Endodermal cell (in vitro differentiated cells): Measurements from ENCODE around the gene ABCC10. TPM values are rescaled to one million over a fixed set of nuclear protein-coding genes. Genes with fewer than 3 reads are reported as not detected.
"Not testable (repeated sequence)": the region's sequence is repeated elsewhere in the genome, so short reads cannot be mapped to it uniquely, and the experiment has no call there.

Source experiments
- DNase-seq: peaks from one replicate; pipeline ENCODE4 v3.0.0-alpha.2; 2017
- H3K27ac ChIP-seq: 2 replicates; pipeline ENCODE4 v1.5.1; 2013; ENCODE audit warnings: mild to moderate bottlenecking, low read depth, low read length, moderate library complexity
- H3K27me3 ChIP-seq: 2 replicates; pipeline ENCODE4 v1.6.1; 2013; ENCODE audit warnings: mild to moderate bottlenecking, low read length, moderate library complexity; ENCODE audit not compliant: insufficient read depth, control insufficient read depth, poor library complexity, severe bottlenecking
- H3K36me3 ChIP-seq: 2 replicates; pipeline ENCODE4 v1.7.0; 2013; ENCODE audit warnings: mild to moderate bottlenecking, low read length, moderate library complexity; ENCODE audit not compliant: control insufficient read depth, insufficient read depth
- H3K4me1 ChIP-seq: one replicate; pipeline ENCODE4 v1.7.0; 2013; ENCODE audit warnings: low read length; ENCODE audit not compliant: control insufficient read depth, insufficient read depth
- H3K4me3 ChIP-seq: 2 replicates; pipeline ENCODE4 v1.5.1; 2013; ENCODE audit warnings: mild to moderate bottlenecking, low read length, moderate library complexity
- H3K9ac ChIP-seq: 2 replicates; pipeline ENCODE4 v1.6.1; 2013; ENCODE audit warnings: mild to moderate bottlenecking, low read length, moderate library complexity; ENCODE audit not compliant: poor library complexity, severe bottlenecking; ENCODE audit errors: extremely low read depth
- H3K9me3 ChIP-seq: 2 replicates; pipeline ENCODE4 v1.6.1; 2013; ENCODE audit warnings: mild to moderate bottlenecking, low read length, moderate library complexity; ENCODE audit not compliant: control insufficient read depth
- H3K27ac Mint-ChIP-seq: 2 replicates; pipeline ENCODE4 v1.8.0; 2020; ENCODE audit warnings: mixed read lengths
- H3K27me3 Mint-ChIP-seq: 2 replicates; pipeline ENCODE4 v1.8.0; 2021; ENCODE audit warnings: mild to moderate bottlenecking, mixed read lengths; ENCODE audit not compliant: insufficient read depth
- H3K36me3 Mint-ChIP-seq: 2 replicates; pipeline ENCODE4 v1.8.0; 2020; ENCODE audit warnings: low read depth, mixed read lengths
- H3K4me1 Mint-ChIP-seq: 2 replicates; pipeline ENCODE4 v1.8.0; 2020; ENCODE audit warnings: mixed read lengths
- H3K4me3 Mint-ChIP-seq: 2 replicates; pipeline ENCODE4 v1.8.0; 2020; ENCODE audit warnings: mild to moderate bottlenecking, moderate library complexity, mixed read lengths
- H3K9me3 Mint-ChIP-seq: 2 replicates; pipeline ENCODE4 v1.8.0; 2020; ENCODE audit warnings: mild to moderate bottlenecking, mixed read lengths
- WGBS, 2 experiments: methylation state at CpG; one replicate each; pipeline versions ENCODE4 v1.1.5 to v1.1.7; 2013; ENCODE audit warnings: missing lambda C conversion rate in 2 of 2, mixed read lengths in 1 of 2; ENCODE audit not compliant: insufficient coverage in 1 of 2, insufficient read length in 1 of 2; 5-methylcytosine and 5-hydroxymethylcytosine counted together
- microRNA-seq: library from miRNA; unstranded; fragments of <30 nt; microRNA quantifications from one replicate; pipeline ENCODE4 v1.2.0, GENCODE V29; 2020; ENCODE audit warnings: borderline microRNAs expressed
- total RNA-seq, 2 donors: library from RNA; stranded (reverse); fragmentation: NEBNext Ultra II Directional in 1 of 2; extraction: Animal tissue kit (Norgen Biotek cat#: 25700) in 1 of 2; gene quantifications; 2 replicates in 1 of 2; 3 replicates in 1 of 2; pipeline ENCODE4 v1.2.1, GENCODE V29; 2021
- TF ChIP-seq, protein P1 (sequence below): fragments of 200-600 bp; sonication (generic); conservative IDR thresholded peaks from 2 replicates; pipeline ENCODE4 v1.5.0; 2021; ENCODE audit warnings: antibody characterized with exemption, mild to moderate bottlenecking

Gene ABCC10
- total RNA-seq, 2 donors from 2014 or later, result 34.1 to 44.8 TPM

GRCh38 chr6:43497689-43498088, 70.3 kb downstream of the ABCC10 start:
- Mint-ChIP-seq H3K9me3 (no peaks in the 10 kb centered on the region), H3K4me3 (no peak overlapping the region), H3K36me3 (peaks cover 45% of the 10 kb centered on the region), H3K4me1 (peaks cover 13% of the 10 kb centered on the region), H3K27ac (no peak overlapping the region), H3K27me3 (no peaks in the 10 kb centered on the region)
- TF ChIP-seq, protein P1, sequence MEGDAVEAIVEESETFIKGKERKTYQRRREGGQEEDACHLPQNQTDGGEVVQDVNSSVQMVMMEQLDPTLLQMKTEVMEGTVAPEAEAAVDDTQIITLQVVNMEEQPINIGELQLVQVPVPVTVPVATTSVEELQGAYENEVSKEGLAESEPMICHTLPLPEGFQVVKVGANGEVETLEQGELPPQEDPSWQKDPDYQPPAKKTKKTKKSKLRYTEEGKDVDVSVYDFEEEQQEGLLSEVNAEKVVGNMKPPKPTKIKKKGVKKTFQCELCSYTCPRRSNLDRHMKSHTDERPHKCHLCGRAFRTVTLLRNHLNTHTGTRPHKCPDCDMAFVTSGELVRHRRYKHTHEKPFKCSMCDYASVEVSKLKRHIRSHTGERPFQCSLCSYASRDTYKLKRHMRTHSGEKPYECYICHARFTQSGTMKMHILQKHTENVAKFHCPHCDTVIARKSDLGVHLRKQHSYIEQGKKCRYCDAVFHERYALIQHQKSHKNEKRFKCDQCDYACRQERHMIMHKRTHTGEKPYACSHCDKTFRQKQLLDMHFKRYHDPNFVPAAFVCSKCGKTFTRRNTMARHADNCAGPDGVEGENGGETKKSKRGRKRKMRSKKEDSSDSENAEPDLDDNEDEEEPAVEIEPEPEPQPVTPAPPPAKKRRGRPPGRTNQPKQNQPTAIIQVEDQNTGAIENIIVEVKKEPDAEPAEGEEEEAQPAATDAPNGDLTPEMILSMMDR, result no peak
- H3K9ac ChIP-seq, result no peak overlapping the region
- no peak for DNase-seq
- no peak overlapping the region for H3K27ac ChIP-seq
- peaks cover 43% of the 10 kb centered on the region for H3K36me3 ChIP-seq
- no peak overlapping the region for H3K4me3 ChIP-seq
- WGBS, 2 experiments, result 94 to 97% methylated on average over 6 to 12 of the region's 12 CpGs
- H3K9me3 ChIP-seq, result no peaks in the 10 kb centered on the region
- no peaks in the 10 kb centered on the region for H3K4me1 ChIP-seq
- no peaks in the 10 kb centered on the region for H3K27me3 ChIP-seq

- H3K27ac ChIP-seq, DNase-seq, H3K27me3 ChIP-seq, H3K4me1 ChIP-seq, H3K9me3 ChIP-seq, H3K9ac ChIP-seq, H3K9me3 Mint-ChIP-seq, H3K4me3 ChIP-seq, H3K27me3 Mint-ChIP-seq, H3K27ac Mint-ChIP-seq, H3K4me3 Mint-ChIP-seq: not testable (repeated sequence)
- H3K36me3 ChIP-seq, result peaks cover 47% of the 10 kb centered on the region
- H3K4me1 Mint-ChIP-seq, result peaks cover 13% of the 10 kb centered on the region
- peaks cover 49% of the 10 kb centered on the region for H3K36me3 Mint-ChIP-seq
- WGBS, 2 experiments, result 93 to 100% methylated on average over 5 of the region's 5 CpGs
Observed at GRCh38 chr6:43498291-43498690, 71.0 kb downstream of the ABCC10 start.

GRCh38 chr6:43499028-43499815, 71.9 kb downstream of the ABCC10 start:
- Histone ChIP-seq H3K27ac (no peak overlapping the region), H3K36me3 (peaks cover 53% of the 10 kb centered on the region), H3K9ac (no peak overlapping the region), H3K4me1 (no peaks in the 10 kb centered on the region), H3K4me3 (no peak overlapping the region), H3K9me3 (no peaks in the 10 kb centered on the region), H3K27me3 (no peaks in the 10 kb centered on the region)
- Mint-ChIP-seq H3K4me3 (no peak overlapping the region), H3K4me1 (peaks cover 13% of the 10 kb centered on the region), H3K9me3 (no peaks in the 10 kb centered on the region), H3K27me3 (no peaks in the 10 kb centered on the region), H3K36me3 (peaks cover 56% of the 10 kb centered on the region), H3K27ac (no peak overlapping the region)
- TF ChIP-seq, protein P1, result no peak
- WGBS, 2 experiments, result 93 to 99% methylated on average over 11 to 12 of the region's 12 CpGs
- no peak for DNase-seq

Small RNA genes lying within 50 kb of the gene (microRNA-seq; reads per million reads assigned to microRNA genes)
- not detected for gene MIR6780B

Other genes starting within 250 kb of the ABCC10 start
- 10 to 100 TPM; 30.3 to 34.1 TPM for gene CUL9, start 245.3 kb upstream of the ABCC10 start, total RNA-seq
- gene DNPH1, start 198.1 kb upstream of the ABCC10 start, total RNA-seq, result 10 to 100 TPM; 48.2 to 66.5 TPM
- gene TTBK1, start 184.1 kb upstream of the ABCC10 start, total RNA-seq, result under 1 TPM; 0.62 TPM
- not detected for gene SLC22A7, start 129.3 kb upstream of the ABCC10 start, total RNA-seq
- 10 to 100 TPM; 13.4 to 19.3 TPM for gene CRIP3, start 118.7 kb upstream of the ABCC10 start, total RNA-seq
- 10 to 100 TPM; 21.3 to 26.4 TPM for gene ZNF318, start 57.9 kb upstream of the ABCC10 start, total RNA-seq
- not detected for gene DLK2, start 28.0 kb downstream of the ABCC10 start, total RNA-seq
- 10 to 100 TPM; 44.3 to 50.2 TPM for gene TJAP1, start 50.0 kb downstream of the ABCC10 start, total RNA-seq
- under 1 TPM; 0.46 to 0.64 TPM for gene LRRC73, start 82.8 kb downstream of the ABCC10 start, total RNA-seq
- gene YIPF3, start 89.4 kb downstream of the ABCC10 start, total RNA-seq, result 100 to 1,000 TPM in 1 of 2 donors, 10 to 100 TPM in 1; 87.7 to 103 TPM
- gene POLR1C, start 89.5 kb downstream of the ABCC10 start, total RNA-seq, result 10 to 100 TPM; 37.6 to 44.2 TPM
- 10 to 100 TPM; 70.8 to 74.3 TPM for gene XPO5, start 148.5 kb downstream of the ABCC10 start, total RNA-seq
- gene POLH, start 148.6 kb downstream of the ABCC10 start, total RNA-seq, result 10 to 100 TPM; 11.2 to 18.8 TPM
- 10 to 100 TPM; 87.9 to 90.6 TPM for gene GTPBP2, start 201.7 kb downstream of the ABCC10 start, total RNA-seq
- 10 to 100 TPM; 32.7 to 41.5 TPM for gene MAD2L1BP, start 208.3 kb downstream of the ABCC10 start, total RNA-seq
- under 1 TPM; 0.44 to 0.64 TPM for gene RSPH9, start 217.5 kb downstream of the ABCC10 start, total RNA-seq